ENCODE results near the gene SNCG. TPM values are rescaled to one million over a fixed set of nuclear protein-coding genes. Genes with fewer than 3 reads are reported as not detected.

SNCG gene
- total RNA-seq, 1 experiment from 2014 or later = 8.4 TPM

DNA sequence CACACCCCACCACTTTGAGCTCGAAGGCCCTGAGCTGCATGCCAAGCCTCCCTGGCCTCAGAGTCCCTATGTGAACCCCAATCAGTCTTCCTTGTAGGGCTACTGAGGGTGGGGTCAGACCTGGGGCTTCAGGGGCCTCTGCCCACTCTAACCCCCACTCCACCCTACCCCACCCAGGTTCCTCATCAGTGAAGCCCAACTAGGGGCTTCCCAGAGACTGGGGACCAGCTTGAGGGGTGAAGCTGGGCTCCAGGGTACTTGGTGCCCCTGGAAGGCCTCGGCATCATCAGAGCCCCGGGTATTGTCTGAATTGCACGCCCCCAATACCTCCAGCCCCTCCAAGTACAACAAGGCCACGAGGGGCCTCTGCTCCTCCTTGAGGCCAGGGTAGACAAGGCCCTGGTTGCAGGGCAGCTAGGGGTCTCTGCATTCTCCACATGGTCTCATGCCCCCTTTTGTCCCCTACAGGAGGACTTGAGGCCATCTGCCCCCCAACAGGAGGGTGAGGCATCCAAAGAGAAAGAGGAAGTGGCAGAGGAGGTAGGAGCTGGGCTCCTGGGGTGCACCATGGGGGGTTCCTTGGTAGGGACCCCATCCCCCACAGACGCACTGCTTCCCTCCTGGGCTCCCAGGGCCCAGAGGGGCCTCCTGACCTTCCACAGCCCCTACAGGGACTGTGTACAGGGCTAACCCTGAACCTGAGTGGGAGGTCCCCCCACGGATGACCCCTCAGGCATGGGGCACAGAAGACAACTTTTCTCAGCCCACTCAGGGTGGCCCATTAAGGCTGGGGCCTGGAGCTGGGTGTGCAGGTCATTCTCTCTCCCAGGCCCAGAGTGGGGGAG is 4.0 kb downstream of the SNCG start:
- Mint-ChIP-seq H3K27me3 (ENCODE audit: low read depth) (peaks cover 6% of the 10 kb centered on the region), H3K27ac (no peak overlapping the region), H3K9me3 (no peaks in the 10 kb centered on the region), H3K4me3 (no peak overlapping the region), H3K36me3 (no peaks in the 10 kb centered on the region), H3K4me1 (peaks cover 36% of the 10 kb centered on the region)
- ChIA-PET POLR2A (no interaction called here), CTCF (interaction anchor here (13.7 kb wide), 1 partner anchor 20 kb away, joined by 462 read pairs; no protein-coding TSS in a partner anchor)
- TF ChIP-seq ZNF423 (CRISPR knock-in tag; IDR thresholded peaks at IDR 0.05) = peak; percentile 70
- TF ChIP-seq ZNF232 (CRISPR knock-in tag; IDR thresholded peaks at IDR 0.05) = no peak
- ATAC-seq = no peak
- peak; percentile 6 for DNase-seq (ENCODE audit: low spot score)

DNA sequence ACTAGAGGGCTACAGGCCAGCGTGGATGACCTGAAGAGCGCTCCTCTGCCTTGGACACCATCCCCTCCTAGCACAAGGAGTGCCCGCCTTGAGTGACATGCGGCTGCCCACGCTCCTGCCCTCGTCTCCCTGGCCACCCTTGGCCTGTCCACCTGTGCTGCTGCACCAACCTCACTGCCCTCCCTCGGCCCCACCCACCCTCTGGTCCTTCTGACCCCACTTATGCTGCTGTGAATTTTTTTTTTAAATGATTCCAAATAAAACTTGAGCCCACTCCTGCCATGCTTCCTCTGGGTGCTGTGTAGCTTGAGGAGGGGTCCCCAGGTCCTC is 4.5 kb downstream of the SNCG start:
- no peak for ATAC-seq
- Mint-ChIP-seq H3K27me3 (ENCODE audit: low read depth) (peaks cover 12% of the 10 kb centered on the region), H3K4me3 (no peak overlapping the region), H3K27ac (no peak overlapping the region), H3K36me3 (no peaks in the 10 kb centered on the region), H3K4me1 (peaks cover 35% of the 10 kb centered on the region), H3K9me3 (no peaks in the 10 kb centered on the region)
- ChIA-PET CTCF (interaction anchor here (13.7 kb wide), 1 partner anchor 20 kb away, joined by 462 read pairs; no protein-coding TSS in a partner anchor), POLR2A (no interaction called here)
- no peak for DNase-seq (ENCODE audit: low spot score)
- no peak for TF ChIP-seq NR2C2 (CRISPR knock-in tag; IDR thresholded peaks at IDR 0.05)
- no peak for TF ChIP-seq SMAD3 (CRISPR knock-in tag; IDR thresholded peaks at IDR 0.05; ENCODE audit: borderline replicate concordance)
- no peak for TF ChIP-seq TP53 (CRISPR knock-in tag; IDR thresholded peaks at IDR 0.05)
- TF ChIP-seq, protein P1, sequence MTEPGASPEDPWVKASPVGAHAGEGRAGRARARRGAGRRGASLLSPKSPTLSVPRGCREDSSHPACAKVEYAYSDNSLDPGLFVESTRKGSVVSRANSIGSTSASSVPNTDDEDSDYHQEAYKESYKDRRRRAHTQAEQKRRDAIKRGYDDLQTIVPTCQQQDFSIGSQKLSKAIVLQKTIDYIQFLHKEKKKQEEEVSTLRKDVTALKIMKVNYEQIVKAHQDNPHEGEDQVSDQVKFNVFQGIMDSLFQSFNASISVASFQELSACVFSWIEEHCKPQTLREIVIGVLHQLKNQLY (CRISPR knock-in tag; IDR thresholded peaks at IDR 0.05) = no peak
- TF ChIP-seq, protein P2, sequence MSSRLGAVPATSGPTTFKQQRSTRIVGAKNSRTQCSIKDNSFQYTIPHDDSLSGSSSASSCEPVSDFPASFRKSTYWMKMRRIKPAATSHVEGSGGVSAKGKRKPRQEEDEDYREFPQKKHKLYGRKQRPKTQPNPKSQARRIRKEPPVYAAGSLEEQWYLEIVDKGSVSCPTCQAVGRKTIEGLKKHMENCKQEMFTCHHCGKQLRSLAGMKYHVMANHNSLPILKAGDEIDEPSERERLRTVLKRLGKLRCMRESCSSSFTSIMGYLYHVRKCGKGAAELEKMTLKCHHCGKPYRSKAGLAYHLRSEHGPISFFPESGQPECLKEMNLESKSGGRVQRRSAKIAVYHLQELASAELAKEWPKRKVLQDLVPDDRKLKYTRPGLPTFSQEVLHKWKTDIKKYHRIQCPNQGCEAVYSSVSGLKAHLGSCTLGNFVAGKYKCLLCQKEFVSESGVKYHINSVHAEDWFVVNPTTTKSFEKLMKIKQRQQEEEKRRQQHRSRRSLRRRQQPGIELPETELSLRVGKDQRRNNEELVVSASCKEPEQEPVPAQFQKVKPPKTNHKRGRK (CRISPR knock-in tag; IDR thresholded peaks at IDR 0.05; ENCODE audit: borderline replicate concordance) = no peak
- no peak for TF ChIP-seq MXD4 (CRISPR knock-in tag; IDR thresholded peaks at IDR 0.05; ENCODE audit: borderline replicate concordance)
- TF ChIP-seq GRHL2 (CRISPR knock-in tag; IDR thresholded peaks at IDR 0.05; ENCODE audit: insufficient replicate concordance, severe bottlenecking) = no peak
- no peak for TF ChIP-seq ZNF263 (CRISPR knock-in tag; IDR thresholded peaks at IDR 0.05; ENCODE audit: low read depth)

DNA sequence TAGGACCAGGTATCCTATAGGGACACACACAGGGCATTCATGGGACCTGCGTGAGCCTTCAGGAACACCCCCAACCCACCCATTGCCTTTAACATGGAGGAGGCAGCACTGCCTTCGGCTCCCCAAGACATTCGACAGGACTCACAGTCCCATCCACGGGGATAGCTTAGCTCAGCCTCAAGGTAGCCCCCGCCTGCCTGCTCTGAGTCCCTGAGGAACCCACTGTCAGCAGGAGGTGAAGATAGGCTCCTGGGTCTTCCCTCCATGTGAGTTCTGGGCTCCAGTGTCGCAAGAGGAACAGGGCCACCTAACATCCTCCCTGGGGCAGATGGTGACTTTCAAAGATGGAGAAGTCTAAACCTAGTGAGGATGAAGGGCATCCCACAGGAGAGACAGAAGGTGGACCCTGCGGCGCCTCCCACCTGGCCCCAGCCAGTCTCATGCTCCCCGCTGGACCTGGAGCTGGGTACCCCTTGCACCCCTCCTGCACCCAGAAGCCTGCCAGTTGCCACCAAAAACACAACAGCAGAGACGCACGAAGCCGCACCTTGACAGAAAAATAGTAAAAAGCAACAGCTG is 5.0 kb downstream of the SNCG start:
- POLR2A ChIA-PET = interaction anchor here (0.6 kb wide), 1 partner anchor 24 kb away, joined by 3 read pairs; no protein-coding TSS in a partner anchor
- peak; percentile 3 for DNase-seq (ENCODE audit: low spot score)
- CTCF ChIA-PET = interaction anchor here (0.6 to 13.7 kb wide), 3 partner anchors 8 to 128 kb away, joined by 3 to 462 read pairs (median 3); no protein-coding TSS in a partner anchor
- no peaks in the 10 kb centered on the region for H3K36me3 Mint-ChIP-seq
- H3K4me1 Mint-ChIP-seq = peaks cover 34% of the 10 kb centered on the region
- no peak overlapping the region for H3K4me3 Mint-ChIP-seq
- no peaks in the 10 kb centered on the region for H3K9me3 Mint-ChIP-seq
- no peak for ATAC-seq
- H3K27ac Mint-ChIP-seq = no peak overlapping the region
- H3K27me3 Mint-ChIP-seq (ENCODE audit: low read depth) = peaks cover 17% of the 10 kb centered on the region
- TF ChIP-seq, protein P3, sequence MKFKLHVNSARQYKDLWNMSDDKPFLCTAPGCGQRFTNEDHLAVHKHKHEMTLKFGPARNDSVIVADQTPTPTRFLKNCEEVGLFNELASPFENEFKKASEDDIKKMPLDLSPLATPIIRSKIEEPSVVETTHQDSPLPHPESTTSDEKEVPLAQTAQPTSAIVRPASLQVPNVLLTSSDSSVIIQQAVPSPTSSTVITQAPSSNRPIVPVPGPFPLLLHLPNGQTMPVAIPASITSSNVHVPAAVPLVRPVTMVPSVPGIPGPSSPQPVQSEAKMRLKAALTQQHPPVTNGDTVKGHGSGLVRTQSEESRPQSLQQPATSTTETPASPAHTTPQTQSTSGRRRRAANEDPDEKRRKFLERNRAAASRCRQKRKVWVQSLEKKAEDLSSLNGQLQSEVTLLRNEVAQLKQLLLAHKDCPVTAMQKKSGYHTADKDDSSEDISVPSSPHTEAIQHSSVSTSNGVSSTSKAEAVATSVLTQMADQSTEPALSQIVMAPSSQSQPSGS (CRISPR knock-in tag; IDR thresholded peaks at IDR 0.05; ENCODE audit: borderline replicate concordance, low read depth) = no peak
- TF ChIP-seq MXD4 (CRISPR knock-in tag; IDR thresholded peaks at IDR 0.05; ENCODE audit: borderline replicate concordance) (no peak), PRRX2 (CRISPR knock-in tag; IDR thresholded peaks at IDR 0.05) (no peak), TCF7 (CRISPR knock-in tag; IDR thresholded peaks at IDR 0.05; ENCODE audit: low read depth) (no peak)
- TF ChIP-seq, protein P4, sequence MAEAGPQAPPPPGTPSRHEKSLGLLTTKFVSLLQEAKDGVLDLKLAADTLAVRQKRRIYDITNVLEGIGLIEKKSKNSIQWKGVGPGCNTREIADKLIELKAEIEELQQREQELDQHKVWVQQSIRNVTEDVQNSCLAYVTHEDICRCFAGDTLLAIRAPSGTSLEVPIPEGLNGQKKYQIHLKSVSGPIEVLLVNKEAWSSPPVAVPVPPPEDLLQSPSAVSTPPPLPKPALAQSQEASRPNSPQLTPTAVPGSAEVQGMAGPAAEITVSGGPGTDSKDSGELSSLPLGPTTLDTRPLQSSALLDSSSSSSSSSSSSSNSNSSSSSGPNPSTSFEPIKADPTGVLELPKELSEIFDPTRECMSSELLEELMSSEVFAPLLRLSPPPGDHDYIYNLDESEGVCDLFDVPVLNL (CRISPR knock-in tag; IDR thresholded peaks at IDR 0.05; ENCODE audit: borderline replicate concordance, low read depth) = no peak
- TF ChIP-seq, protein P5, sequence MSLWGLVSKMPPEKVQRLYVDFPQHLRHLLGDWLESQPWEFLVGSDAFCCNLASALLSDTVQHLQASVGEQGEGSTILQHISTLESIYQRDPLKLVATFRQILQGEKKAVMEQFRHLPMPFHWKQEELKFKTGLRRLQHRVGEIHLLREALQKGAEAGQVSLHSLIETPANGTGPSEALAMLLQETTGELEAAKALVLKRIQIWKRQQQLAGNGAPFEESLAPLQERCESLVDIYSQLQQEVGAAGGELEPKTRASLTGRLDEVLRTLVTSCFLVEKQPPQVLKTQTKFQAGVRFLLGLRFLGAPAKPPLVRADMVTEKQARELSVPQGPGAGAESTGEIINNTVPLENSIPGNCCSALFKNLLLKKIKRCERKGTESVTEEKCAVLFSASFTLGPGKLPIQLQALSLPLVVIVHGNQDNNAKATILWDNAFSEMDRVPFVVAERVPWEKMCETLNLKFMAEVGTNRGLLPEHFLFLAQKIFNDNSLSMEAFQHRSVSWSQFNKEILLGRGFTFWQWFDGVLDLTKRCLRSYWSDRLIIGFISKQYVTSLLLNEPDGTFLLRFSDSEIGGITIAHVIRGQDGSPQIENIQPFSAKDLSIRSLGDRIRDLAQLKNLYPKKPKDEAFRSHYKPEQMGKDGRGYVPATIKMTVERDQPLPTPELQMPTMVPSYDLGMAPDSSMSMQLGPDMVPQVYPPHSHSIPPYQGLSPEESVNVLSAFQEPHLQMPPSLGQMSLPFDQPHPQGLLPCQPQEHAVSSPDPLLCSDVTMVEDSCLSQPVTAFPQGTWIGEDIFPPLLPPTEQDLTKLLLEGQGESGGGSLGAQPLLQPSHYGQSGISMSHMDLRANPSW (CRISPR knock-in tag; conservative IDR thresholded peaks at IDR 0.05; ENCODE audit: low read depth) = no peak
- TF ChIP-seq, protein P6, sequence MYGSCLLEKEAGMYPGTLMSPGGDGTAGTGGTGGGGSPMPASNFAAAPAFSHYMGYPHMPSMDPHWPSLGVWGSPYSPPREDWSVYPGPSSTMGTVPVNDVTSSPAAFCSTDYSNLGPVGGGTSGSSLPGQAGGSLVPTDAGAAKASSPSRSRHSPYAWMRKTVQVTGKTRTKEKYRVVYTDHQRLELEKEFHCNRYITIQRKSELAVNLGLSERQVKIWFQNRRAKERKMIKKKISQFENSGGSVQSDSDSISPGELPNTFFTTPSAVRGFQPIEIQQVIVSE (CRISPR knock-in tag; IDR thresholded peaks at IDR 0.05; ENCODE audit: borderline replicate concordance) = no peak
- TF ChIP-seq, protein P7, sequence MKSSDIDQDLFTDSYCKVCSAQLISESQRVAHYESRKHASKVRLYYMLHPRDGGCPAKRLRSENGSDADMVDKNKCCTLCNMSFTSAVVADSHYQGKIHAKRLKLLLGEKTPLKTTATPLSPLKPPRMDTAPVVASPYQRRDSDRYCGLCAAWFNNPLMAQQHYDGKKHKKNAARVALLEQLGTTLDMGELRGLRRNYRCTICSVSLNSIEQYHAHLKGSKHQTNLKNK (CRISPR knock-in tag; IDR thresholded peaks at IDR 0.05) = no peak
- TF ChIP-seq, protein P8, sequence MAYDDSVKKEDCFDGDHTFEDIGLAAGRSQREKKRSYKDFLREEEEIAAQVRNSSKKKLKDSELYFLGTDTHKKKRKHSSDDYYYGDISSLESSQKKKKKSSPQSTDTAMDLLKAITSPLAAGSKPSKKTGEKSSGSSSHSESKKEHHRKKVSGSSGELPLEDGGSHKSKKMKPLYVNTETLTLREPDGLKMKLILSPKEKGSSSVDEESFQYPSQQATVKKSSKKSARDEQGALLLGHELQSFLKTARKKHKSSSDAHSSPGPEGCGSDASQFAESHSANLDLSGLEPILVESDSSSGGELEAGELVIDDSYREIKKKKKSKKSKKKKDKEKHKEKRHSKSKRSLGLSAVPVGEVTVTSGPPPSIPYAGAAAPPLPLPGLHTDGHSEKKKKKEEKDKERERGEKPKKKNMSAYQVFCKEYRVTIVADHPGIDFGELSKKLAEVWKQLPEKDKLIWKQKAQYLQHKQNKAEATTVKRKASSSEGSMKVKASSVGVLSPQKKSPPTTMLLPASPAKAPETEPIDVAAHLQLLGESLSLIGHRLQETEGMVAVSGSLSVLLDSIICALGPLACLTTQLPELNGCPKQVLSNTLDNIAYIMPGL (CRISPR knock-in tag; IDR thresholded peaks at IDR 0.05) = no peak

All from WTC11 (cell line).